ENCODE results near the gene BAMBI.

The BAMBI gene

DNA sequence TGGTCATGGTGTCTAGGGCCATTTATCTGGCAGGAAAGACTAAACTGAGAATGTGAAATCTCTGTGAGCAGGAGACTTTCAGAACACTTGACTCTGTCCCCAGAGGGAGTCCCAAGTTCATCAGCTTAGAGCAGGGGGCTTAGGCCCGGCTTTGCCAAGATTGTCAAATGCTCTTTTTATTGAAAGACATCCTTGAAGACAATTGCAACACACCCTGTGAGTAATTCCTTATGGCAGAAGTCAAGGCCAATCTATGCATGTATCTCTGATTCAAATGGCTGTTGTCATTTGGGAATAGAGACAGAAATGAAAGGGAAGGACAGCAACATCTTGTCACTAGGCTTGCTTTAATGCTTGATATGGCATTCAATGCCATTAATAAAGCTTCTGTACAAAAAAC is 33.7 kb downstream of the BAMBI start:
- DNase-seq (no peak), ATAC-seq (no peak)
- Mint-ChIP-seq H3K4me3 (no peak overlapping the region), H3K27me3 (peaks cover 8% of the 10 kb centered on the region), H3K4me1 (no peaks in the 10 kb centered on the region), H3K27ac (no peak overlapping the region), H3K9me3 (no peaks in the 10 kb centered on the region)

DNA sequence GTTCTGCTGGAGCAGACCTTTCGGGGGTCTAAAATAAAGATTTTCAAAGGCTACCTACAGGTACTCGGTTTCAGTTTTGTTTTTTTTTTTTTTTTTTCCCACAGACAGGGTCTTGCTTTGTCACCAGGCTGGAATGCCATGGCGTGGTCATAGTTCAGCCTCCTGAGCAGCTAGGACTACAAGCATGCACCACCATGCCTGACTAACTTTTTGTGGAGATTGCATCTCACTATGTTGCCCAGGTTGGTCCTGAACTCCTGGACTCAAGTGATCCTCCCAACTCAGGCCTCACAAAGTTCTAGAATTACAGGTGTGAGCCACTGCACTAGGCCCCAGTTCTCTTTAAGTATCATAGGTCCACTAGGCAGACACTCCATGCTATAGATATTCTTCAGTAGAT is 34.5 kb downstream of the BAMBI start:
- Mint-ChIP-seq H3K27ac (no peak overlapping the region), H3K9me3 (no peaks in the 10 kb centered on the region), H3K27me3 (peaks cover 8% of the 10 kb centered on the region), H3K4me1 (no peaks in the 10 kb centered on the region), H3K4me3 (no peak overlapping the region)
- ATAC-seq (no peak), DNase-seq (no peak)

DNA sequence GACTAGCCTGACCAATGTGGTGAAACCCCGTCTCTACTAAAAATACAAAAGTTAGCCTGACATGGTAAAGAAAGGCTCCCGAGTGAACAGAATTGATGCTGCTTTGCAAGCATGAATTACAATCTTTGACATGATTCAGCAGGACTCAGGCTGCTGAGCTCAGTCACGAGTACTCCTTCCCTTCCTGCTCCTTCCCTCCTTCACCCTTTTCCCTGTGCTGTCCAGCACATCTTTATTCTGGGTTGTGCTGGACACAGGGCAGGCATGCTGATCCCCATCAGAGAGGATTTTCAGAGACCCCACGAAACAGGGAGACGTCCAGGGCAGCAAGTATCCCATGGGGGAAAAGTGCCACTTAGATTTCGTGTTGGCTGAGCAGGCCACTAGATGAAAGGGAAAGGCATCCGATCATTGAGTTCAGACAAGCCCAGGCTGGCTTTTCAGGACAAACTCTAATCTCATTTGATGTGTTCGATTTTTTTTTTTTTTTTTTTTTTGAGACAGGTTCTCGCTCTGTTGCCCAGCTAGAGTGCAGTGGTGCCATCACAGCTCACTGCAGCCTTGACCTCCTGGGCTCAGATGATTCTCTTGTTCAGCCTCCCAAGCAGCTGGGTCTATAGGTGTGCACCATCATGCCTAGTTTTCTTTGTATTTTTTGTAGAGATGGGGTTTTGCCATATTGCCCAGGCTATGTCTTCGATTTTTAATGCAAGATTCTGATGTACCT is 36.5 kb downstream of the BAMBI start:
- H3K9me3 Mint-ChIP-seq: no peaks in the 10 kb centered on the region
- DNase-seq (no peak), ATAC-seq (no peak)
- H3K4me3 Mint-ChIP-seq: no peak overlapping the region
- no peaks in the 10 kb centered on the region for H3K4me1 Mint-ChIP-seq
- H3K27me3 Mint-ChIP-seq: peaks cover 11% of the 10 kb centered on the region
- no peak overlapping the region for H3K27ac Mint-ChIP-seq

DNA sequence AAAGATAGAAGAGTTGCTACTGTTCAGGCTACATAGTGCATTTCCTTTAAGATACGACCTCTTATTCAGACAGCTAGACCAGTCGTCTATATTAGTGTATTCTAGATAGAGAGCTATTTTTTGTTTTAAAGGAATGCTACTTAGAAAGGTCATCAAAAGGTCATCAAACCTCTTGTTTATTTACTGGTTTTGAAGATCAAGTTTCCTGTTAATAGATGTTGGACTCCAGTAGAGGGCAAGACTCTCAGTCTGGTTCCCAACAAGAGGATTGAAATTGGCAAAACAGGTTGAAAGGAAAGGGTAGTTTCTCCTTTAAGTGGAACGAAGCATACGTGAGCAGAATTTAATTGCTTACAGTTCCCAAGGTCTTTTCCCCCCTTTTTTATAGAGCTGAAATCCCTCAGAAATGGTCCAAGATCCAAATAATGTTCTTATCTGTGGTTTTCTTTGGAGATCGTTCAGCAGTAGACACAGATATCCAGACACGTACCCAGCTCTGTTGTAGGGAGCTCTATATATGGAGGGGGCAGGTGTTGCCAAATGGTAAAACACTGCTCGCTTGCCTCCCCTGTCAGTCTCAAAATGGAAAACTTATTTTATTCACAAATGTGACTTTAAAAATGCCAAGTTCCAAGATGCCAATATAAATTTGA is 37.2 kb downstream of the BAMBI start:
- Mint-ChIP-seq H3K27me3 (peaks cover 19% of the 10 kb centered on the region), H3K27ac (no peak overlapping the region)

DNA sequence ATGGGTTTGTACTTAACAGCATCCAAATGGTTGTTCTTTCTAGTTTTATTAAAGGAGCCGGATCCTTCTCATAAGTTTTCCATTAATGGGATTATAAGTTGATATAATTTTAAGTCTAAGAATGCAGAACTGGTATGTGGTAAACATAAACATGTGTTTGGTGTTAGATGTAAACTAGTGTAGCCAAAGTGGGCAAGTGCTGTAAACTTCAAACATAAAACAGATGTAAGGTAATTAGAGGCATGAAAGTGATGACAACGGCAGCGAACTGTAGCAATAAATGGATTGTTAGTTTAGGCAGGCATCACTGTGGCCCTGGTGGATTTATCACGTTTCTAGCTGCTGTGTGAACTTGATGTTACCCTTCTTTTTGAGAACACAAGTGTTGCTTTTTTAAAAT is 37.9 kb downstream of the BAMBI start:
- H3K27me3 Mint-ChIP-seq: peaks cover 20% of the 10 kb centered on the region

More for the DNA sequence above, 37.2 kb downstream of the BAMBI start:
- DNase-seq (no peak), ATAC-seq (no peak)
- Mint-ChIP-seq H3K9me3 (no peaks in the 10 kb centered on the region), H3K4me1 (no peaks in the 10 kb centered on the region), H3K4me3 (no peak overlapping the region)

DNA sequence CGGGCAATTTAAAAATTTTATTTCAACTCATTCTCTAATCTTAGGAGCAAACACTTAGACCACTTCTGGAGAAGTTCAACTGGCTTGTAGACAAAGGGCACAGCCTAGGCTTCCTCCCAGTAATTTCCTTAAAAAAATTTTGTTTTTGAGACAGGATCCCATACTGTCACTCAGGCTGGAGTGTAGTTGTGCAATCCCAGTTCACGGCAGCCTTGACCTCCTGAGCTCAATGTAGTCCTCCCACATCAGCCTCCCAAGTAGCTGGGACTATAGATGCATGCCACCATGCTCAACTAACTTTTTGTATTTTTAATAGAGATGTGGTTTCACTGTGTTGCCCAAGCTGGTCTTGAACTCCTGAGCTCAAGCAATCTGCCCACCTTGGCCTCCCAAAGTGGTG is 38.4 kb downstream of the BAMBI start:
- DNase-seq (no peak), ATAC-seq (no peak)
- H3K27me3 Mint-ChIP-seq: peaks cover 22% of the 10 kb centered on the region
- H3K9me3 Mint-ChIP-seq: no peaks in the 10 kb centered on the region
- no peaks in the 10 kb centered on the region for H3K4me1 Mint-ChIP-seq
- no peak overlapping the region for H3K27ac Mint-ChIP-seq
- H3K4me3 Mint-ChIP-seq: no peak overlapping the region

More for the DNA sequence above, 37.9 kb downstream of the BAMBI start:
- DNase-seq (no peak), ATAC-seq (no peak)
- no peaks in the 10 kb centered on the region for H3K9me3 Mint-ChIP-seq
- H3K4me1 Mint-ChIP-seq: no peaks in the 10 kb centered on the region
- H3K27ac Mint-ChIP-seq: no peak overlapping the region
- no peak overlapping the region for H3K4me3 Mint-ChIP-seq

DNA sequence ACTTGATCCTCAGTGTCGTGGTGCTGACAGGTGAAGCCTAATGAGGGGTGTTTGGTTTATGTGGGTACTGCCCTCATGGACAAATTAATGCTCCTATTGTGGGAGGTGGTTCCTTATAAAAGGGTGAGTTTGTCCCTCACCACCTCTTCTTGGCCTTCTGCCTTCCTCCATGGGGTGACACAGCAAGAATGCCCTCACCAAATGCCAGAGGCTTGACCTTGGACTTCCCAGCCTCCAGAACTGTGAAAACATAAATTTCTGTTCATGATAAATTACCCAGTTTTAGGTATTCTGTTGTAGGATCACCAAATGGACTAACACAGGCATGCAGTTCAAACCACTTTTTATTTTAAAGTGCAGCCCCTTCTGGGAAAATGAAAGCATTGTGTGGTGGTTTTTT is 39.4 kb downstream of the BAMBI start:
- DNase-seq (no peak), ATAC-seq (no peak)
- Mint-ChIP-seq H3K4me3 (no peak overlapping the region), H3K27ac (no peak overlapping the region), H3K27me3 (peaks cover 32% of the 10 kb centered on the region), H3K4me1 (no peaks in the 10 kb centered on the region), H3K9me3 (no peaks in the 10 kb centered on the region)

DNA sequence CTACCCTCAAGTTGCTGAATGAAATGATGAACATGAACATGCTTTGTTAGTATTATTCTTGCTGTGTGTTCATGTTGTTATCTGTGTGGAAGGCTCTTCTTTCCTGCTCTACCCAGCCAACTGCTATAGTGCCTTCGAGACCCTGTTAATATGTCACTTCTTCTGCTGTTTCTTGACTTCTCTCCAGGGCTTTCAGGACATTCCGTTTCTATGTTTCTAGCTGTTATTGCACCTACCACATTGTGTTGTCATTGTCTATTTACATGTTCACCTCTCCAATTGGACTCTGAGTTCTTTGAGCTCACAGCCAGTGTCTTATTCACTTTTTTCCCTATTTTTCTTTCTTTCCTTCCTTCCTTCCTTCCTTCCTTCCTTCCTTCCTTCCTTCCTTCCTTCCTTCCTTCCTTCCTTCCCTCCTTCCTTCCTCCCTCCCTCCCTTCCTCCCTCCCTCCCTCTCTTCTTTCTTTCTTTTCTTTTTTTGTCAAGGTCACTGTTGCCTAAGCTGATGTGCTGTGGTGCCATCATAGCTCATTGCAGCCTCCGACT is 40.4 kb downstream of the BAMBI start:
- ATAC-seq (no peak), DNase-seq (no peak)
- Mint-ChIP-seq H3K9me3 (no peaks in the 10 kb centered on the region), H3K4me3 (no peak overlapping the region), H3K27me3 (peaks cover 41% of the 10 kb centered on the region), H3K4me1 (peaks cover 7% of the 10 kb centered on the region), H3K27ac (peak overlapping the region in 1 of 2 donors; percentile 30)

DNA sequence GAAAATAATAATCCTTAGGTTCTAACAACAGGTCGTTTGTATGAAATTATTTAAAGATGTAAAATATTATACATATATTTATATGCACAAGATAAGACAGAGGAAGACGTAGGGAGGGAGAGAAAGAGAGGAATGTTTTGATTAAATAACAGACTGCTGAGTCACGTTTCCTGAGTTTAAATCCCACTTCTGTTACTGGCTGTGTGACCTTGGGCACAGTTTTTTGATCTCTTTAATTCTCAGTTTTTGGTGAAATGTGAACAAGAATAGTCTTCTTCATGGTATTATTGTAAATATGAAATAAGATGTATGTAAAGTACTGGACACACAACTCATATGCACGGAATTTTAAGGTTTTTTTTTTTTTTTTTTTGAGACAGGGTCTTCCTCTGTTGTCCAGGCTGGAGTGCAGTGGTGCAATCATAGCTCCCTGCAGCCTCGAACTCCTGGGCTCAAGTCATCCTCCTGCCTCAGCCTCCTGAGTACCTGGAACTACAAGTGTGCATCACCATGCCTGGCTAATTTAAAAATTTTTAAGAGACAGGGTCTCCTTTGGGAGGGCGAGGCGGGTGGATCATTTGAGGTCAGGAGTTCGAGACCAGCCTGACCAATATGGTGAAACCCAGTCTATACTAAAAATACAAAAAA is 42.6 kb downstream of the BAMBI start:
- Mint-ChIP-seq H3K4me3 (no peak overlapping the region), H3K4me1 (peaks cover 7% of the 10 kb centered on the region), H3K27ac (no peak overlapping the region), H3K27me3 (peaks cover 43% of the 10 kb centered on the region), H3K9me3 (no peaks in the 10 kb centered on the region)
- DNase-seq: no peak
- no peak for ATAC-seq

DNA sequence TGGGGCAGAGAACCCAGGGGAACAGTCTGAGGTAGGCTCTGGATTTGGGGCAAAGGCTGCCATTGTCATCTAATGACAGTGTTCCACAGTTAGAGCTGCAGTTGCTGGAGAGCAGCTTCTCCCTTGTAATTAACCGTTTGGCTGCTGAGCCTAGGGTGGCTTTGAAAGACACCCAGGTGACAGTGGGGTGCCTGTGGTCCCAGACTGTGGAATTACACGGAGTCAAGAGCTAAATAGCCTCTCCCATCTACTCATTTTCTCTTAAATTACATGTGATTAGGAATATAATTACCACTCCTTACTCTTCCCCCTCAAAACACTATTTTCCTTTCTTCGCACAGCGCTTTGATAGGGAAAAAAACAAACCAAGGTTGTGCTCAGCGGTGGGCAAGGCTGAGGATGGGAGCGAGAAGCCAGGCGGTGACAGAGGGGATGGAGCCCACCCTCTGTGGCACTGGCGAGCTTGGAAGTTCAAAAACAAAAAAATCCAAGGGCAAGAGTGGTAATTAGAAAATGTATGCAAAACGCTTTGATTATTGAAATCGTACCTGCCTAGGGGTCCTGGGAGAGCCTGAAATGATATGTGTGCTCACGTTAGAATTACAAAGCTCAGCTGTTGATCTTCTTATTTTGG is 44.1 kb downstream of the BAMBI start:
- Mint-ChIP-seq H3K4me3 (no peak overlapping the region), H3K27me3 (peaks cover 43% of the 10 kb centered on the region), H3K4me1 (peaks cover 7% of the 10 kb centered on the region), H3K9me3 (no peaks in the 10 kb centered on the region), H3K27ac (peak overlapping the region in 1 of 2 donors; percentile 59)
- no peak for DNase-seq
- ATAC-seq: no peak

DNA sequence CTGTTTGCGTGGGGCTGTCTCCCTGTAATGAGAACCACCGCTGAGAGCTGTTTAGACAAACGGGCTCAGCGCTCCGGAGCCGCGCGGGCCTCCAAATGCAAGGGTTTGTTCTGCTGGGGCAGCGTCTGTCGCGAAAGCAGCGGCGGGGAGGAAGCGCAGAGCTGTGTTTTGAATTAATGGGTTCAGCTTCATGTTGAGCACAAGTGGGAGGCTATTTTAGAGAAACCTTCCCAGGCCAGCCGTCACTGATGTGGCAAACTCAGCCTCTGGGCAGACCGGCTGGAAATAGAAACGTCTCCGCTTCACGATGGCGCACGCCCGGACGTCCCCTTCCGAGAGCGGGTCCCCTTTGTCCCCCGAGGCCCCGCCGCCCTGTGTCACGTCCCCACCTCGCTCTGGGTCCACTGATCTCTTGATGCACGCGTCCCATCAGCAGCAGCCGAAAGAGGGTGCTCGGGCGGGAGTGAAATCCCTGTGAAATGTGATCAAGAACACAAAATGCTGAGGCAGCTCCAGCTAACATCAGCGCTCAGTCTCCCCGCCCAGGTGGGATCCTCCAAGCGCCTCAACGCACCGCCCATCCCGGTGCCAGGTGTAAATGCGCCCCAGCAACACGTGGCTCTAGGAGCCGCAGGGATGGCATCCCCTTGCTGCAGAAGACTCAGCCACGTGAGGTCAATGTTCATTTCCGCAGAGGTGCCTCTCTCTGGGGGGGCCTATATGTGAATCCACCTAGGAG is 44.9 kb downstream of the BAMBI start:
- Mint-ChIP-seq H3K27me3 (peaks cover 41% of the 10 kb centered on the region), H3K4me3 (peak overlapping the region; percentile 47 to 77), H3K27ac (no peak overlapping the region), H3K9me3 (no peaks in the 10 kb centered on the region), H3K4me1 (peaks cover 7% of the 10 kb centered on the region)
- peak; percentile 28 for ATAC-seq
- DNase-seq: peak in 1 of 2 donors; percentile 9

DNA sequence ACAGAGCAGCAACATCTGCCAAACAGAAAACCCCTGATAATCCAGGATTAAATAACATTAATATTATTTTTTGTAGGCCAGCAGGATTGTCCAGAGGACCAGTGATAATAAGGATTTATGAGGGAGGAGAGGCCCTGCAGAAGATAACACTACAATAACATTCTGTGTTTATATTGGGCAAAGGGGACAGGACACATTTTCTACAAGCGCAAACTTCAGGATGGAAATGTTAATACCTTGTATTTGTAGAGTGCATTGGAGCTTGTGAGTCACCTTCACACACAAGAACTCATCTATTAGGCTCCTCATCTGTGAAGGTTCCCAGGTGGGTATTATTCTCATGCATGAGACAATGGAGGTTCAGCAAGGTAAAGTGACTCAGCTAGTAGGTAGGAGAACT is 51.0 kb downstream of the BAMBI start:
- no peak for DNase-seq
- Mint-ChIP-seq H3K27me3 (peaks cover 28% of the 10 kb centered on the region), H3K4me3 (no peak overlapping the region), H3K4me1 (no peaks in the 10 kb centered on the region), H3K27ac (no peak overlapping the region), H3K9me3 (peaks cover 0 to 12% of the 10 kb centered on the region in 2 donors)
- no peak for ATAC-seq

DNA sequence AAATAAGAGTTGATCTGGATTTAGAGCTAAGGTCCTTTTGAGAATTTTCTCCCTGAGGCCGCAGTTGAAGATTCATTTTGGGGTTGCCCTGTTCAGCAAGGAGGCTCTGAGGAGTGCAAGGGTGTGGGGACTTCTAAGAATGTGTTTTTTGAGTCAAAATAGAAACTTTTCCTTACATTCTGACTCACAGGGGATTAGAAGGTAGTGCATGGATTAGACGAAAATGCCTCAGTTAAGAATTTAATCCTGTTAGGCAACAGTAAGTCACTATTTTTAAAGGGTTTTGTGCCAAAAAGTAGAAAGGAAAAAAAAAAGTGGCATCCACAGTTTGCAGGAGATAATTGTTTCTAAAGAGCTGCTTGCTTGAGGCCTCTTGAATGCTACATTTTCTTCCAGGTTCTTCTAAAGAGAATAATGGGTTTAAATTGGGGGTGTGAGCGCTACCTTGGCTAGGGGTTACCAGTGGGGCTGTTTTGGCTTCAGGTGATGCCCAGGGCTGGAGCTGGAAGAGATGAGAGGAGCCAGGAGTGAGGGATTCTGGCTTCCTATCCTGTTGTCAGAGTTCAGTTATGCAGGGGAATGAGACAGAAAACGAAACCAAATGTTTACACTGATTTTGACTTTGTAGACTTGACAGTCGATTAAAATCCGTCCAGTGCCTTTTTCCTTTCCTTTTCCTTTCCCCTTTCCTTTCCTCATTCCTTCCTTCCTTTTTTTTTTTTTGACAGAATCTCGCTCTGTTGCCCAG is 52.9 kb downstream of the BAMBI start:
- peak overlapping the region; percentile 37 to 69 for H3K27ac Mint-ChIP-seq

DNA sequence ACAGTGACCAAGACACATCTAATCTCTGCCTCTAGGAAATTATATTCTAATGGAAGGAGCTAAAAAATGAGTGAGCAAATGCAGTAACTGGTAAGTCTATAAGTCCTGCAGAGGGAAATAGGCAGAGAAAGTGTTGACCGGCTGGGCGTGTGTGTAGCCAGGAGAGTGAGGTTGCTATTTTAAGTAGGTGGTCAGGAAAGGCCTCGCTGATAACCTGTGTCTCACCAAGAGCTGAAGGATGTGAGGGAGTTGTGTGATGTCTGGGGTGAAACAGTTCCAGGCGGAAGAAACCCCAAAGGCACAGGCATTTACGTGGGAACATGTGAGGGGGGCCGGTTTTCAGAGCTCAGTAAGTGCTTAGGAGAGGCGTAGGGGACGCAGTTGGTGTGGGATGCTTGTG is 54.8 kb downstream of the BAMBI start:
- no peak for ATAC-seq
- no peak for DNase-seq
- H3K9me3 Mint-ChIP-seq: peaks cover 0 to 12% of the 10 kb centered on the region in 2 donors
- H3K27ac Mint-ChIP-seq: peak overlapping the region in 1 of 2 donors; percentile 45
- no peaks in the 10 kb centered on the region for H3K4me1 Mint-ChIP-seq
- no peak overlapping the region for H3K4me3 Mint-ChIP-seq
- peaks cover 28% of the 10 kb centered on the region for H3K27me3 Mint-ChIP-seq

More for the DNA sequence above, 52.9 kb downstream of the BAMBI start:
- H3K4me1 Mint-ChIP-seq: no peaks in the 10 kb centered on the region
- no peak for ATAC-seq
- no peak overlapping the region for H3K4me3 Mint-ChIP-seq
- peaks cover 28% of the 10 kb centered on the region for H3K27me3 Mint-ChIP-seq
- no peak for DNase-seq
- H3K9me3 Mint-ChIP-seq: peaks cover 0 to 12% of the 10 kb centered on the region in 2 donors

All from stimulated activated naive CD8-positive, alpha-beta T cell treated with anti-CD3 and anti-CD28 coated beads, Interleukin-15, amount 100 ng/mL, for 72 hours (primary cell).